ENCODE data around the gene TADA1. TPM values are rescaled to one million over a fixed set of nuclear protein-coding genes. Genes with fewer than 3 reads are reported as not detected.
A peak's percentile ranks its signal among the peaks of the same experiment; 100 is the strongest.

TADA1 gene
- total and polyA plus RNA-seq, 2 experiments from 2014 or later: 21.8 to 22.0 TPM

- Histone ChIP-seq H3K4me2 (no peak overlapping the region), H3K27me3 (ENCODE audit: insufficient read depth) (no peaks in the 10 kb centered on the region), H3K4me1 (ENCODE audit: insufficient read depth) (no peaks in the 10 kb centered on the region), H3K79me2 (replicated peaks; ENCODE audit: insufficient read depth) (no peaks in the 10 kb centered on the region), H3K4me3 (no peak overlapping the region), H2AFZ (no peak overlapping the region), H3K27ac (ENCODE audit: low read depth) (no peak overlapping the region), H3K9me2 (ENCODE audit: insufficient read depth) (no peaks in the 10 kb centered on the region), H4K20me1 (replicated peaks; ENCODE audit: insufficient read depth) (no peaks in the 10 kb centered on the region), H3K36me3 (ENCODE audit: insufficient read depth) (no peaks in the 10 kb centered on the region), H3F3A (replicated peaks; ENCODE audit: low read depth) (no peaks in the 10 kb centered on the region)
- ATAC-seq: no peak
- Mint-ChIP-seq H3K4me3 (no peak overlapping the region), H3K27ac (no peak overlapping the region), H3K27me3 (ENCODE audit: insufficient read depth, low read depth, poor library complexity) (no peaks in the 10 kb centered on the region), H3K36me3 (ENCODE audit: low read depth) (no peaks in the 10 kb centered on the region), H3K4me1 (peaks cover 3% of the 10 kb centered on the region; the same call in 2 of the 3 replicates), H3K9me3 (no peaks in the 10 kb centered on the region)
- TF ChIP-seq ZNF462 (CRISPR knock-in tag; IDR thresholded peaks at IDR 0.05): no peak
- TF ChIP-seq REST (IDR thresholded peaks at IDR 0.05; ENCODE audit: unreplicated experiment): no peak
- TF ChIP-seq EZH2 (IDR thresholded peaks at IDR 0.05; ENCODE audit: low read depth, unreplicated experiment): no peak
- no peak for TF ChIP-seq STAT1 (IDR thresholded peaks at IDR 0.05; ENCODE audit: unreplicated experiment)
- no peak for TF ChIP-seq ZNF331 (CRISPR knock-in tag; IDR thresholded peaks at IDR 0.05; ENCODE audit: low read depth)
- no peak for TF ChIP-seq JUNB (IDR thresholded peaks at IDR 0.05; ENCODE audit: unreplicated experiment)
- TF ChIP-seq ETS1 (IDR thresholded peaks at IDR 0.05): no peak
- no peak for TF ChIP-seq EZH2phosphoT487 (IDR thresholded peaks at IDR 0.05; ENCODE audit: unreplicated experiment)
- TF ChIP-seq, protein P1, sequence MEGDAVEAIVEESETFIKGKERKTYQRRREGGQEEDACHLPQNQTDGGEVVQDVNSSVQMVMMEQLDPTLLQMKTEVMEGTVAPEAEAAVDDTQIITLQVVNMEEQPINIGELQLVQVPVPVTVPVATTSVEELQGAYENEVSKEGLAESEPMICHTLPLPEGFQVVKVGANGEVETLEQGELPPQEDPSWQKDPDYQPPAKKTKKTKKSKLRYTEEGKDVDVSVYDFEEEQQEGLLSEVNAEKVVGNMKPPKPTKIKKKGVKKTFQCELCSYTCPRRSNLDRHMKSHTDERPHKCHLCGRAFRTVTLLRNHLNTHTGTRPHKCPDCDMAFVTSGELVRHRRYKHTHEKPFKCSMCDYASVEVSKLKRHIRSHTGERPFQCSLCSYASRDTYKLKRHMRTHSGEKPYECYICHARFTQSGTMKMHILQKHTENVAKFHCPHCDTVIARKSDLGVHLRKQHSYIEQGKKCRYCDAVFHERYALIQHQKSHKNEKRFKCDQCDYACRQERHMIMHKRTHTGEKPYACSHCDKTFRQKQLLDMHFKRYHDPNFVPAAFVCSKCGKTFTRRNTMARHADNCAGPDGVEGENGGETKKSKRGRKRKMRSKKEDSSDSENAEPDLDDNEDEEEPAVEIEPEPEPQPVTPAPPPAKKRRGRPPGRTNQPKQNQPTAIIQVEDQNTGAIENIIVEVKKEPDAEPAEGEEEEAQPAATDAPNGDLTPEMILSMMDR (conservative IDR thresholded peaks at IDR 0.05; ENCODE audit: low read depth in 2 of 2): no peak
- TF ChIP-seq CREB1 (CRISPR knock-in tag; IDR thresholded peaks at IDR 0.05; ENCODE audit: low read depth): no peak
- peak; percentile 26 for DNase-seq (ENCODE audit: low spot score)
Measured at GRCh38 chr1:166808952-166809351, 67.1 kb downstream of the TADA1 start.
